Measurements from ENCODE around the gene TIAM2. TPM values are rescaled to one million over a fixed set of nuclear protein-coding genes. Genes with fewer than 3 reads are reported as not detected.

The TIAM2 gene
- total and polyA plus RNA-seq, 8 donors, result 1.1 to 44.2 (median 5.5) TPM

DNA sequence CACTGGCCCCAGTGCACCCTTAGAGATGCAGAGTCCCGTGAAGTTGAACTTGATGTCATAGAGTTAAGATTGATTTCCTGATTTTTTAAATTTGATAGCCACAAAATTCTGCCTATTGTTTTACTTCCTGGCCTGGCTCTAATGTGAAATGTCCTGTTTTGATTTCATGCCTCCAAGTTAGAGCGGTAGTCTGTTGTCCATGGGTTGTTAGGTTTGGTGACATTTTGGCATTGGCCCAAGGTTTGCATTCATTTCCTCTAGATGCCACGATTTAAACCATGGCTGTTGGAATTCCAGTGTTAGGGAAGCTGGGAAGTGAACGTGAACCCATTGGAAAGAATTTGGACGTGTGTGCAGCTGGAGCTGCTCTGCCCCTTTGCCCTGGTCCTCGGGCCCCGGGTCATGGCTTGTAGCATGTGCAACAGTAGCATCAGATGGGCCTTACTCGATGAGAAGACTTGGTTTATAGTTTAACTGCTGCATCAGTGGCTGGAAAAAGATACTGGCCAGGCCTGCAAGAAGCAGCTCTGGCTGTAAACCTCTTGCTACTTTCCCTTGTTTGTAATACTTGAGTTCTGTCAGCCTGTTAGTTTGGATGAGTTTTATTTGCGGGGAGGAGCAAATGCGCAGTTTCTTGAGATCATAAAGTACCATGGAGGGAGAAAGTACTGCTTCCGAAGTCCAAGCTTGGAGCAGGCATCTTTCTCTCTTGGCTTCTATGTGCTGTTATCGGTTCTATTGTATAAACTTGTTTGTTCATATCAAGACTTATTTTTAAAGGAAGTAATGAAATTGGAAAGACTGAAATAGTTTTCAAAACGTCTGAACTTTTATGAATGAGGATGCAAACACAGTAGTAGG is 147.3 kb downstream of the TIAM2 start:
- no peaks in the 10 kb centered on the region for H3K36me3 ChIP-seq
- H3K4me1 ChIP-seq, result peaks cover 15 to 29% (median 20%) of the 10 kb centered on the region in 4 donors
- no peaks in the 10 kb centered on the region for H3K9me3 ChIP-seq
- no peaks in the 10 kb centered on the region for H3K27me3 ChIP-seq
- H3K27ac ChIP-seq, result peak overlapping the region in 4 of 5 donors; percentile 16 to 72 (median 45)
- TF ChIP-seq, protein P1, sequence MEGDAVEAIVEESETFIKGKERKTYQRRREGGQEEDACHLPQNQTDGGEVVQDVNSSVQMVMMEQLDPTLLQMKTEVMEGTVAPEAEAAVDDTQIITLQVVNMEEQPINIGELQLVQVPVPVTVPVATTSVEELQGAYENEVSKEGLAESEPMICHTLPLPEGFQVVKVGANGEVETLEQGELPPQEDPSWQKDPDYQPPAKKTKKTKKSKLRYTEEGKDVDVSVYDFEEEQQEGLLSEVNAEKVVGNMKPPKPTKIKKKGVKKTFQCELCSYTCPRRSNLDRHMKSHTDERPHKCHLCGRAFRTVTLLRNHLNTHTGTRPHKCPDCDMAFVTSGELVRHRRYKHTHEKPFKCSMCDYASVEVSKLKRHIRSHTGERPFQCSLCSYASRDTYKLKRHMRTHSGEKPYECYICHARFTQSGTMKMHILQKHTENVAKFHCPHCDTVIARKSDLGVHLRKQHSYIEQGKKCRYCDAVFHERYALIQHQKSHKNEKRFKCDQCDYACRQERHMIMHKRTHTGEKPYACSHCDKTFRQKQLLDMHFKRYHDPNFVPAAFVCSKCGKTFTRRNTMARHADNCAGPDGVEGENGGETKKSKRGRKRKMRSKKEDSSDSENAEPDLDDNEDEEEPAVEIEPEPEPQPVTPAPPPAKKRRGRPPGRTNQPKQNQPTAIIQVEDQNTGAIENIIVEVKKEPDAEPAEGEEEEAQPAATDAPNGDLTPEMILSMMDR (IDR thresholded peaks at IDR 0.05), result no peak
- no peak for TF ChIP-seq POLR2A (IDR thresholded peaks at IDR 0.05)
- peak overlapping the region in 3 of 4 donors; percentile 7 to 21 (median 10) for H3K4me3 ChIP-seq
- intact Hi-C loops (cut with DNase I; ENCODE audit: low total_unique reads), result no loop called here
- WGBS, 5 donors, result 37 to 45% (median 40%) methylated on average over 13 of the region's 13 CpGs
- peak in 1 of 2 donors; percentile 41 for DNase-seq

DNA sequence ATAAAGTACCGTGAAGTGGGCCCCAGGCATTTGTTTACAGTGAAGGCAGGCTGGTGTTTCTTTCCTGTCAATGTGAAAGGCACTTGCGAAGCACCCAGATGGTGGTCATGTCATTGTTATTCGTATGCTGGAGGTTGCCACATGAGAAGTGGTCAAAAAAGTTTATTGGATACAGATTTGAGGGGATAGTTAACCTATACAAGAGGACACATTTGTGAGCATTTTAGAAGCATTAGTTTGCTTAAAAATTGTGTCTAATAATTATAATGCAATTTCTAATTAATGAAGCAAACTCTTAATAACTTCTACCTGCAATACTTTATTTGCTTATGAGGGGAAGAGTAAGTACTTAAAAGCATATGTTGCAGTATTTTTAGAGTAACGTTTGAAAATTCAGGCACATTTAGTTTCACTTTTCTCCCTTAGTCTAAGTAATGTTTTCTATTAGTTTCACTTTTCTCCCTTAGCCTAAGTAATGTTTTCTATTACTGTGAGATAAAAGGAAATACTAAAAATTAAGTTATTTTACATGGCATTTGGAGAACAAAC is 148.0 kb downstream of the TIAM2 start:
- H3K4me3 ChIP-seq, result peak overlapping the region; percentile 7 to 21 (median 12)
- no peak for TF ChIP-seq POLR2A (IDR thresholded peaks at IDR 0.05)
- TF ChIP-seq, protein P1 (IDR thresholded peaks at IDR 0.05), result no peak
- no peak for TF ChIP-seq EP300 (IDR thresholded peaks at IDR 0.05)
- TF ChIP-seq POLR2AphosphoS5 (IDR thresholded peaks at IDR 0.05), result no peak

DNA sequence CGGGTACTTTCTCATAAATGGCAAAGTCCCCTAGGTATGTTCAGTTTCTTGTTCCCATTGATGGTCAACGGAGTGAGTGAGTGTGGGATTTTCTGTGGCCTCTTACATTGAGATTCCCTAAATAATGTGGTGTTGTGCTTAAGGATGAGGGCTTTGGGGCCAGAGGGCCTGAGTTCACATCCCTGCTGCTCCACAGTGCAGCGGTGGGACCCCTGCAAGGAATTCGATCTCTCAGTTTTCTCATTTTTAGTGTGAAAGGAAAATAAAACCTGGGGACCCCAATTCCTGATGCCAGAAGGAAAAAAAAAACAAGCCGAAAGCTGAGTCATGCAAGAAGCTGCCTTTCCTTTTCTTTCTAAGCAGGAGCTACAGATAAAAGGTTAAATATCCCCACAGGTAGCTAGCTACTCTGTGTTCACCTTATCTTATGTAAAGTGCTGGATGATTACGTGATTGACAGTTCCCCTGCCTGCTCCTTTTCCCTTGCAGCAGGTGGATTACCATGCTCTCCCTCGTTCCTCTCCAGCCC is 148.5 kb downstream of the TIAM2 start:
- DNase-seq, result peak in 1 of 2 donors; percentile 25
- H3K27me3 ChIP-seq, result no peaks in the 10 kb centered on the region
- H3K4me3 ChIP-seq, result peak overlapping the region; percentile 7 to 21 (median 12)
- H3K36me3 ChIP-seq, result peaks cover 0 to 6% (median 0%) of the 10 kb centered on the region in 4 donors
- intact Hi-C loops (cut with DNase I; ENCODE audit: low total_unique reads), result no loop called here
- peaks cover 15 to 29% (median 20%) of the 10 kb centered on the region in 4 donors for H3K4me1 ChIP-seq
- H3K9me3 ChIP-seq, result no peaks in the 10 kb centered on the region
- WGBS, 5 donors, result 24 to 43% (median 41%) methylated on average over 7 of the region's 7 CpGs
- peak overlapping the region in 3 of 5 donors; percentile 36 to 72 (median 54) for H3K27ac ChIP-seq
- TF ChIP-seq POLR2A (IDR thresholded peaks at IDR 0.05) (no peak), EP300 (IDR thresholded peaks at IDR 0.05) (no peak), POLR2AphosphoS5 (IDR thresholded peaks at IDR 0.05) (no peak)
- TF ChIP-seq, protein P1 (IDR thresholded peaks at IDR 0.05), result no peak

More for the DNA sequence above, 148.0 kb downstream of the TIAM2 start:
- Histone ChIP-seq H3K36me3 (peaks cover 0 to 2% (median 0%) of the 10 kb centered on the region in 4 donors), H3K9me3 (no peaks in the 10 kb centered on the region), H3K27me3 (no peaks in the 10 kb centered on the region), H3K4me1 (peaks cover 15 to 29% (median 20%) of the 10 kb centered on the region in 4 donors), H3K27ac (peak overlapping the region in 4 of 5 donors; percentile 16 to 72 (median 45))
- WGBS, 5 donors, result 2 to 14% (median 7%) methylated on average over 4 of the region's 4 CpGs
- intact Hi-C loops (cut with DNase I; ENCODE audit: low total_unique reads), result no loop called here
- peak in 1 of 2 donors; percentile 47 for DNase-seq

DNA sequence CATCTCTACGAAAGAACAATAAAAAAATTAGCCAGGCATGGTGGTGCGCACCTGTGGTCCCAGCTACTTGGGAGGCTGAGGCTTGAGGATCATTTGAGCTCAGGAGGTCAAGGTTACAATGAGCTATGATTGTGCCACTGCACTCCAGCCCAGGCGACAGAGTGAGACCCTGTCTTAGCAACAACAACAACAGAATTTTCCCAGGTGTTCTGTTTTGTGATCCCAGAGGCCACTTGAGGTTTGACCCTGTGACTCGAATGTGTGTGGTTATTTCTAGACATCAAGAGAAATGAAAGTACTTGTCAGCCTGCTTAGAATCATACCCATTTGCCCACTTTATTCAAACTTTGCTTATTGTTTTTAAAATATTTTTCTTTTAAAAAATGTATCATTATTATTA is 151.1 kb downstream of the TIAM2 start:
- H3K27me3 ChIP-seq, result no peaks in the 10 kb centered on the region
- H3K36me3 ChIP-seq, result peaks cover 0 to 6% (median 0%) of the 10 kb centered on the region in 4 donors
- no peak for DNase-seq
- H3K27ac ChIP-seq, result no peak overlapping the region
- no peak for TF ChIP-seq EP300 (IDR thresholded peaks at IDR 0.05)
- TF ChIP-seq POLR2AphosphoS5 (IDR thresholded peaks at IDR 0.05), result no peak
- TF ChIP-seq, protein P1 (IDR thresholded peaks at IDR 0.05), result no peak
- no peak for TF ChIP-seq POLR2A (IDR thresholded peaks at IDR 0.05)
- 89 to 95% (median 94%) methylated on average over 4 of the region's 4 CpGs for WGBS, 5 donors
- no peaks in the 10 kb centered on the region for H3K9me3 ChIP-seq
- intact Hi-C loops (cut with DNase I; ENCODE audit: low total_unique reads), result no loop called here
- no peak overlapping the region for H3K4me3 ChIP-seq
- peaks cover 12 to 25% (median 20%) of the 10 kb centered on the region in 4 donors for H3K4me1 ChIP-seq
